HUDEP-2 (cell line): ENCODE measurements around the gene MICU2.

Experiments used
- DNase-seq, 76 experiments: peaks; one replicate each; lab custom pipeline; 2025; ENCODE audit not compliant: unreplicated experiment in 76 of 76; lab: John Stamatoyannopoulos, UW

Gene MICU2

DNA sequence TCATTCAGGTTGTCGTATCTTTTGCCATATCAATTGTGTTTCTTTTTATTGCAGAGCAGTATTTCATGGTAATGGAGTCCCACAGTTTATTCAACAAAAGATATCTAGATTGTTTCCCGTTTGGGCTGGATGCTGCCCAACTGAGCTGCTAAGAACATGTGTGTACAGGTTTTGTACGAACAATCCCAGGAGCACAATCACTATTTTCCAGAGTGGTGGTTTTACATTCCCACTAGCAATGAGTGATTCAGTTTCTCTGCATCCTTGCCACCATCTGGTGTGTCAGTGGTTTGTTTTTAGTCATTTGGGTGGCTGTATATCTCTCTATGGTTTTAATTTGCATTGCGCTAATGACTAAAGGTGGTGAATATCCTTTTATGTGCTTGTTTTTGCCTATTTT lies 92.1 kb downstream of the MICU2 start:
- no peak for DNase-seq

DNA sequence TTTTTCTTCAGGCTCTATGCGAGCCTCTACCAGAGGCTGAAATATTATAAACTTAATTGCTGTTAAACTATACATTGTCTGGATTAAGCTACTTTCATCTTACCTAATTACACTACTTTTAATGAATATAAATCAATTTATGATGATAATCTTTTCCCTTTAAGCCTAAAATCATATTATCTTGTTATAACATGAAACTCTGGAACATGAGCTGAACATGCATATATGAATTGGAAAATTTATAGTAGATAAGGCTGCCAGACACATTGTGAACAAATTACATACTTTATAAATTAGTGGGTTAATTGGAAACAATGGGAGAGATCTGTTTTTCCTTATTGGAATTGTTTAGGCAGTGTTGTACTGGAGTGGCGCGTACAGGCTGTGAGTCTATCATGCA lies 99.6 kb downstream of the MICU2 start:
- DNase-seq = no peak

DNA sequence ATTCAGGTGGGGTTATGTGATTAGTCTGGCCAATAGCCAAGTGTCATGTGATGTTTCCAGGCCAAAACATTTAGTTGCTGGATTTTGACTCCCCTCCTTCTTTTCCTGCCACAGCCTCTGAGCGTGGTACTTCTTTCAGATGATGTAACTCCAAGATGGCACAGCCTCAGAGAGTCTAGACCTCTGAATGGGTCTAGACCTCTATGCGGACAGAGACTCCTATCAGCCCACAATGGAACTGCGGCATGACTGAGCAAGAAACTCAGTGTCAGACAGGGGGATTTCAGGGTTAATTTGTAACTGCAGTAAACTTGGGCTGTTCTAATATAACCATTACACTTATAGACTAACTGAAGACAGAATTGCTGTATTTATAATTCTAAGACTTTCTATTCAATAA lies 102.3 kb downstream of the MICU2 start:
- DNase-seq = no peak

DNA sequence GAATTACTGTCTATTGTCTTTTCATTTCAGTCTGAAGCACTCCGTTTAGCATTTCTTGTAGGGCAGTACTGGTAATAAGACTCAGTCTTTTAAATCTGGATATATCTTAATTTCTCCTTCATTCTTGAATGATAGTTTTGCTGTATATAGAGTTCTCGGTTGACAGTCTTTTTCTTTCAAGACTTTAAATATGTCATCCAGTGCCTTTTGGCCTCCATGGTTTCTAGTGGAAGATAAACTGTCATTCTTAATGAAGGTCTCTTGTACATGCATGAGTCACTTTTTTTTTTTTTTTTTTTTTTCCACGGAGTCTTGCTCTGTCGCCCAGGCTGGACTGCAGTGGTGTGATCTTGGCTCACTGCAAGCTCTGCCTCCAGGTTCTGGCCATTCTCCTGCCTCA lies 117.6 kb downstream of the MICU2 start:
- no peak for DNase-seq

DNA sequence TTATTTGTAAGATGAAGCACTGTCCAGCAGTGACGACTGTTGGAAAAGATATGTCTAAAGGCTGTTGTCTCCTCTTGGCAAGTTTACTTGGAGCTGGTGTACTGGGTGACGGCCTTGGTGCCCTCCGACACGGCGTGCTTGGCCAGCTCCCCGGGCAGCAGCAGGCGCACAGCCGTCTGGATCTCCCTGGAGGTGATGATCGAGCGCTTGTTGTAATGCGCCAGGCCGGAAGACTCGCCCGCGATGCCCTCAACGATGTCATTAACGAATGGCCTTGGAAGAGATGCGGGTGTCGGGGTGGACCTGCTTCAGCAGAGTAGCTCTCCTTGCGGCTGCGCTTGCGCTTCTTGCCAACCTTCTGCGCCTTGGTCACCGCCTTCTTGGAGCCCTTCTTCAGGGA lies 120.2 kb downstream of the MICU2 start:
- no peak for DNase-seq

DNA sequence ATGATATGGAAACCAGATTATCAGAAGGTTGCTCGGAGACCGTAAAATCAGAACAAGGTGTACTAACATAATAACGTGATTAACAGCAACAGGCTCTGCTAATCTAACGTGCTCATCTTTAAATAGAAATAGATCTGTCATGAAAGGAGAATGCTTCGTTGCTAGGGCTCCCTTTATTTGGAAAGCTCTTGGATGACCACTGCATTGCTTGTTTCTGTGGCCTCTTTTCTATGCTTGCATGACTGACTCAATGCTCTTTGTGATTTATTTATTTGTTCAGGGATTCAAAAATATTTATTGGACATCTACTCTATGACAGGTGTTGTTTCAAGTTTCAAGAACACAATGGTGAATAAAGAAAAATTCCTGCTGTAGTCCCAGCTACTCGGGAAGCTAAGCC lies 122.6 kb downstream of the MICU2 start:
- DNase-seq = no peak

DNA sequence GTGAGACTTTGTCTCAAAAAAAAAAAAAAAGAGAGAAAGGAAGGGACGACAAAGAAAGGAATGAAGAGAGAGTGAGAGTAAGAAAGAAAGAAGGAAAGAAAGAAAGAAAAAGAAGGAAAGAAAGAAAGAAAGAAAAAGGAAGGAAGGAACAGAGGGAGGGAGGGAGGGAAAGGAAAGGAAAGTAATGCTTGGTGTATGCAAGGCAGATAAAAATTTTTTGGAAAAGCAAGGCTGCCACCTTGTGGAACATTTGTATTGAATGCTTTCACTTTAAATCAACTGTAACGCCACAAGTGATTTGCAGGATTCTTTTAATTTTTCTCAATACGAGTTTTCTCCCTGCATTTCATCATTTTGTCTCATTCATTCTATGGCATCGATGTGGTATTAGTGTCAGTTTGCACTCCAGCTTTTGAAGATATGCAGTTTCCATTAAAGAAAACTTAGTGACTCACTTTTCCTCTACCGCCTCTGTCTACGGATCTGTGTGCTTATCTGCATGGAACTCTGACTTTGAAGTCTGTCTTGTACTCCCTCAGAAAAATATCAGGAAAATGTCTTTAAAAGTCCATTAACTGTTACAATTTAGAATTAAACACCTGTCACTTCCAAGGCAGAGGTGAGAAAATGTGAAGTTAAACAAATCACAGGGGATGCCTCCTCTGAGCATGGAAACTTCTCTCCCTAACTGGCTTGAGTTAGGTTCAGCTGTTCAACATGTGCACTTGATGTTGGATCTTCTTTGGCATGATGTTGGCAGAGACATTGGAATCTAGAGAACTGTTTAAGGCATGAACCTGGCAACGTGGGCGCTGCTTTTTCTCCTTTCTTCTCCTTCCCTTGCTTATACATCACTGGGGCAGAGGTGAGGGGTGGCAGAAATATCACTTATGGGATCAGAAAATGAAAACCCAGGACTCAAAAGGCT lies 124.8 kb downstream of the MICU2 start:
- peak in 51 of 76 experiments; percentile 2 to 75 (median 49) for DNase-seq

DNA sequence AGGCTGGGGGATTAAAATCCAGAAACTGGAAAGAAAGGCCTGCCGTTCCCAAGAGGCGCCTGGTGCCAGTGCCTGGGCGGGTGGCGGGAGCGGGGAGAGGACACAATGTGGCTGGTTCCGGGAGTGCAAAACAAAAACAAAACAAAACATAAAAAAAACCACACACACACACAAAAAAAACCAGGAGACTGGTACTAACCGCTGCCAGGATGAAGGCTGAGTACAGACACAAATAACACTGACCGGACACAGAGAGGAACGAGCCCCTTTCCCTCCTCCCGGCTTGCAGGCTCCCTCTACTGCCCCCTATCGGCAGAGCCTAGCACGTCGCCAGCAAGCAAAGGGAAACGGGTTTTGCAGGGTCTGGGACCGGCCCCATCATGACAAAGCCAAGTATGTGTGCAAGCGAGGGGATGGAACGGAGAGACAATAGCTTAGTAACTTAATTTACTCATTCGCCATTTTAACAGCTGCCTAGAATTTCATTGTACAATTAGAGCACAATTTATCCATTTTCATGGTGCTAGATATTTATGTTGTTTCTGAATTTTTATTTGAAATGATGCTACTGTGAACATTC lies 127.0 kb downstream of the MICU2 start:
- DNase-seq = peak in 75 of 76 experiments; percentile 9 to 90 (median 76)

DNA sequence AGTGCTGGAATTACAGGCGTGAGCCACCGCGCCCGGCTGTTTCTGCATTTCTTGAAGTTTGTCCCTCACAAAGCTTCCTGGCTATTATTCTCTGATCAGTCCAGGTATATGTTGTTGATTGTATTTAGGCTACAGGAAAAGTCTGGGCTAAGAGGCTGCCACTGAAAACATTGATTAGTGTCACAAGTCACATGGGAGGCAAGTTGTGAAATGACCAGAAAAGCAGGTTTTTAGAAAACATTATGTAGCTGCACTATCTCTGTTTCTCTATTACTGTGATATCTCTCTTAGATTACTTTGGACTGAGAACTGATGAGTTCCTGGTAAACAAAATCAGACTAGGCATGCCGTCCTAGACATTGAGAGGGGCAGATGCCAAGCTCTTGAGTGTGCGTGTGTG lies 128.9 kb downstream of the MICU2 start:
- DNase-seq = no peak

DNA sequence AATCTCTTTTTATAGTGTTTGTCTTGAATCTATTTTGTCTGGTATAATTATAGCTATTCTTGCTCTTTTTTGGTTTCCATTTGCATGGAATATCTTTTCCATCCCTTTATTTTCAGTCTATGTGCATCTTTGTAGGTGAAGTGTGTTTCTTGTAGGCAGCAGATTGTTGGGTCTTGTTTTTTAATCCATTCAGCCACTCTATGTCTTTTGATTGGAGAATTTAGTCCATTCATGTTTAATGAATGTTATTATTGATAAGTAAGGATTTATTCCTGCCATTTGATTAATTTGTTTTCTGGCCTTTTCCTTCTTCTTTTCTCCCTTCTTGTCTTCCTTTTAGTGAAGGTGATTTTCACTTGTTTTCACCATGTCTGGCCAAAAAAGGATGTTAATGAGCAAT lies 133.2 kb downstream of the MICU2 start:
- no peak for DNase-seq

DNA sequence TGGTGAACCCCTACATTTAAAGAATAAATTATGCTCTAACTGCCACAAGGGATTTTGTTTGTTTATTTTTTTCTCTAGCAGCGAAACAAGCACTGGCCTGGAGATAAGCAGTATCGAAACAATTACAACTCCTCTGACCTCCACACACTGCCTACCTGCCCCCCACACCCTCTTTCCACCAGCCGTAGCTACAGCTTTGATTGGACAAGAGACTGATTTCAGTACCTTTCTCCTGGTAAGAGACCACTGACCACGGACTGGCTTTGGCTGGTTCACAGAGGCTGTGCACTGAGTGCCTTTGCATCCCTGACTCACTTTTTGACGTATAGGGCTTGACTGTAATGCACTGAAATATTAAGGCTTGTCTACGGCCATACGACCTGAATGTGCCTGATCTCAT lies 137.4 kb downstream of the MICU2 start:
- no peak for DNase-seq

DNA sequence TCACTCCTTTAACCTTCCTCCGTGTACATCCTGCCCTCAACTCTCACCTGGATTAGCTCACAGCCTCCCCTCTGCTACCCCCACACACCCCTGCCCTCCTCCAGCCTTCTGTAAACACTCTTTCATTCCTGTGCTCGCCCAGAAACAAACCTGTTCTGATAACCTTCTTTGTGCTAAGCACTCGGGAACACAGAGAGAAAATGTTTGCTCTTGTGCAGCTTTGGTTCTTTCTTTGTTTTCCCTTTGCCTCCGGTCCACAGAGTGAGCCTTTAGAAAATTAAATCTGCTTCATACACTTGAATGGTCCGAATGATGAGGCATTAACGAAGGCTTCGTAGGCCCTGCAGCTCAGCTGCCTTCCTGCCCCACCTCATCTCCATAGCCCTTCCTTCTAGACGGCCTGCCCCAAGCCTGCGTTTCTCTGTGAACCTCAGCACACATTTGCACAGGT lies 138.2 kb downstream of the MICU2 start:
- DNase-seq = no peak

DNA sequence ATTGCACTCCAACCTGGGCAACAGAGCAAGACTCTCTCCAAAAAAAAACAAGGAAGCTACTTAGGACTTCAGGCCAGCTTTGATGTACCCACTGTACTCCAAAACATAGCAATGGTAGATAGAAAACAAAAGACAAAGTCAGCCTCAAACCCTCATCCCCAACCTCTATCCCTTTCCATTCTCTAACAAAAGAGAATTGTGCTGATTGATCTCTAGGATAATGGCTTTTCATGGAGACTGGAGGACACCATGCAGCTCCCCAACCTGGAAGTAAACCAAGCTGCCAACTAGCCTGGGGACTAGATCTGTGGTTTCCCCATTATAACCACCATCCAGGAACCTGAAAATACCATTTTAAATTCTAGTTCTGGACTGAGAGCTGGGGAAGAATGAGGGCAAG lies 140.5 kb downstream of the MICU2 start:
- DNase-seq = no peak

DNA sequence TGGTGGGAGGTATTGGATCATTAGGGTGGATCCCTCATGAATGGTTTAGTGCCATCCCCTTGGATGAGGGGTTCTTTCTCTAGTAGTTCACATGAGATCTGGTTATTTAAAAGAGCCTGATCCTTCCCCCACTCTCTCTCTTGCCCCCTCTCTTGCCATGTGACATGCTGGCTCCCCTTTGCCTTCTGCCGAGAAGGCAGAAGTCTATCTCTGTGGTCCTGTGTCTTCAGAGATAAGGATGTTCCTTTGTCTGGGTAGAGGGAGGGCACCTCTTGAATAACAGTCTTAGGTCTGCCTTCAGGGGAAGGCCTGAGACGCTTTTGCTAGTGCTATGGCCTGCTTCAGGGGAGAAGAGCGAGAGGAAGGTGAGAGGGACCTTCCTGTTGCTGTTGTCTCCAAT lies 142.8 kb downstream of the MICU2 start:
- peak in 72 of 76 experiments; percentile 29 to 90 (median 66) for DNase-seq

DNA sequence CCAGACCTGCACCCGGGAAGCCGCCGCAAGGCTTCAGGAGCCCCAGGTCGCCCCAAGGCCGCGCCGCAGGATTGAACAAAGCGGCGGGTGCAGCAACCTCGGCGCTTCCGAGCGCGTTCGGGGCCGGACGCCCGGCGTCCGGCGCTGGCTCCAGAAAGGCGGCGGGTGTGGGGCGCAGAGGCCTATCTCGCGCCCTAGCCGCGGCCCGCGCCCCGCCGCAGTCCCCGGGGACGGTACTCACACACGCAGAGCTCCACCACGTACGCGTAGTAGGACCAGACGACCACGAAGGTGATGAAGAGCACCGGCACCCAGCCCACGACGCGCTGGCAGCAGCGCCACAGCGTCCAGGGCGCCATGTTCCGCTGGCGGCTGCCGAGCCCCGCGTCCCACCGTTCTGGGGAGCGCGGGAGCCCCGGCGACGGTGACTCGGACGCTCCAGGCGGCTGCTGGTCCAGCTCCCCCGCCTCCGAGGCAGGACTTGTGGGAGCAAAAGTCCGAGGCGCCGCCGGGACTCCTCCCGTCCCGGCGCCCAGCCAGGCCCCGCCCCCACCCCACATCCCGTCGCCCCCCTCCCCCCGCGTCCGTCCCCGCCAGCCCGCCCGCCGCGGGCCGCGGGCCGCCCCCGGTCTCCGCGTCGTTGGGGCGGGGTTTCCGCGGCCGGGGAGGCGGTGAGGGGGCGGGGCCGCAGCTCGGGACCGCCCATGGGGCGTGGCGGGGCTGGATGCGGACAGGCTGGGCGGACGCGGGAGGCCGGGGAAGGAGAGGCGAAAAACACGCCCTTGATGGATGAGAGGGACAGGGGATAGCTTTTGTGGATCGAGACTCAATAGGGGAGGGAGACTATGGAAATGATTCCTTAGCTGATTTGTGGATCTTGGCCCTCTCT lies 144.9 kb downstream of the MICU2 start, which contains the start of gene ZDHHC20:
Gene ZDHHC20 (minus strand): TSS at position 491 of the 889 bp plus-strand sequence. CDS start 132 bp downstream, at position 359.
- DNase-seq = peak in 75 of 76 experiments; percentile 16 to 94 (median 84)

DNA sequence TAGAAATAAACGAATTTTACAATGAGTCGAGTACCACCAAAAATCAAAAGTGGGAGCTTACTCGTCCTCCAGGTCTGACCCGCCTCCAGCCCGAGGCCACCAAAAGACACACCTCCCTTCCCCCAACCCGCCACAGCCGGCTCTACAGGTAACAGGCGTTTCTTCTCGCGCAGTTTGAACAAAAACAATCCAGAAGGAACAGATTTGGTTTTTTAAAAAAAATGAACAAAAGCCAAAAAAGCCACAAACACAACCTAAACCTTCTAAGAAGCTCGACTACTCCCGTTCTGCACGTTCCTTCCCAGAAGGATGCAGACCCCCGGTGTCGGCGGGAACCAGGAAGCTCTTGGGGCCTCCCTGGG lies 145.5 kb downstream of the MICU2 start:
- peak in 33 of 76 experiments; percentile 3 to 46 (median 25) for DNase-seq

DNA sequence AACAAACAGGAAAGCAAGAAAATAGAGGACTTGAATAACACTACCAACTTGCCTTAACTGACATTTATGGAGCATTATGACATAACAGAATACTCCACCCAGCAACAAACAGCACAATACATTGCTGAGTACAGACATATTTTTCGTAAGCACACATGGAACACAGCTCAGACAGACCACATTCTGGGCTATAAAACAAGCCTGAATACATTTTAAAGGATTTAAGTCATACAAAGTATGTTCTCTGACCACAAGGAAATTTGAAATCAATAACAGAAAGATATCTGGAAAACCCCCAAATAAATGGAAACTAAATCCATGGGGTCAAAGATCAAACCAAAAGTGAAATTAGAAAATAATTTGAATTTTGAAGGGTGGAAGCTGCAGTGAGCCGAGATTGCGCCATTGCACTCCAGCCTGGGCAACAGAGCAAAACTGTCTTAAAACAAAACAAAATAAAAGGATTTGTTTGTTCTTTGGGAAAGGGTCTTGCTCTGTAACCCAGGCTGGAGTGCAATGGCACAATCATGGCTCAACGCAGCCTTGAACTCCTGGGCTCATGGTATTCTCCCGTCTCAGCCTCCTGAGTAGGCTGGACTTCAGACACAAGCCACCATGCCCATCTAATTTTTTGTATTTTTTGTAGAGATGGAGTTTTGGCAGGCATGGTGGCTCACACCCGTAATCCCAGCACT lies 150.4 kb downstream of the MICU2 start:
- DNase-seq = no peak

DNA sequence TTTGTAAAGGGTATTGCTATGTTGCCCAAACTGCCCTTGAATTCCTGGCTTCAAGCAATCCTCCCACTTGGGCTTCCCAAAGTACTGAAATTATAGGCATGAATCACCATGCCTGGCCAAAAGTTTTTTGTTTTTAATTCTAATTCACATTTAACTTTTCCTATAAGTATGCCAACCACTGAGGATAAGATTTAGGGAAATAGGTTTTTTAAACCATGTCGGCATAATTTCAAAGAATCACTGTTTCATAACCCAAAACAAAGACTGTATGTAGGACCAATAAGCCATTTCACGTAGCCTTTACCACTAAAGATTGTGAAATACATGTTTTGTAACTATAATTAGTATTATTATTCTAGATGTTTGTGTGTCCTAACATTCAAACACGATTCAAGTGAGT lies 153.0 kb downstream of the MICU2 start:
- DNase-seq = no peak

DNA sequence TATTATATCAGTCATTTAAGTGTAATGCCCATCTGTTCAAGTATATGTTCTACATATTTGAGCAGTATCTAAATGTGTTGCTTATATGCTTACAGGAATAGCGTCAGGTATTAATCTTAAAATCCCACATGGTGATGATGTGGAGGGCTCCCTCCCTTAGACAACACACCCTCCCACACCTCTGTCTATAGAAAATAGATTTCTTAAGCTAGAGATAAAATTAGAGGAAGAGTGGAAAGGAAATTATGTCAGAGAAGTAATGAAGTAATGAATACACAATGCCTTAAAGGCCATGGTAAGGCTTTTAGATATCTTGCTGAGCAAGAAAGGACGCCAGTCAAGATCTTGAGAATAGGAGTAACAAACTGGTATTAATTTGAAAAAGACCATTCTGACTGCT lies 157.3 kb downstream of the MICU2 start:
- DNase-seq = no peak

DNA sequence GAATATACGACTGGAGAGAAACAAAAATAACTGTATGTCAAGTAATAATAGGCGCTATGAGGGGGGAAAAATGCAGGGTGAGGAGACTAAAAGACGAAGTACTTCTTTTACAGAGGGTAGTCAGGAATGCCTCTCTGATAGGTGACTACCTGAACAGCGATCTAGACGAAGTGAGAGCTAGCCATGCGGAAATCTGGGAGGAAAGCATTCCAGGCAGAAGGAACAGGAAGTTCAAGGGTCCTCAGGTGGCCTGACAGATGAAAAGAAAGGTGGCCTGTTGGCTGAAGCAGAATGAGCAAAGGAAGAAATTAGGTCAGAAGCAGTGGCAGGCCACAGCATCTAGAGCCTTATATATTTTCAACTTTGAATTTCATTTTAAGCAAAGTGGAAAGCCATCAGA lies 158.2 kb downstream of the MICU2 start:
- DNase-seq = no peak
